A549 (cell line): Measurements from ENCODE around the gene HERC3. TPM values are rescaled to one million over a fixed set of nuclear protein-coding genes. Genes with fewer than 3 reads are reported as not detected.

Source experiments
- ATAC-seq, 2 experiments: fragments of 200-7000 bp in 1 of 2; fragments of >200 bp in 1 of 2; cut with Nextera tagmentation in 1 of 2; cut with Tn5 transposase in 1 of 2; 3 replicates each; pipeline versions ENCODE4 v1.8.0 to v1.9.1; 2018 to 2020; ENCODE audit warnings: mild to moderate bottlenecking in 1 of 2, moderate library complexity in 1 of 2
- CTCF ChIA-PET: fragments of 300-600 bp; sonication (Branson Sonifier 250); formaldehyde crosslinking; extraction: SDS; loops from one replicate; lab custom pipeline; 2021; ENCODE audit warnings: antibody characterized with exemption, inconsistent platforms; lab: Yijun Ruan, JAX
- POLR2A ChIA-PET: fragments of 350-600 bp; formaldehyde crosslinking; extraction: SDS; loops from one replicate; lab custom pipeline; 2021; ENCODE audit warnings: antibody characterized with exemption, inconsistent platforms; lab: Yijun Ruan, JAX
- DNase-seq, 2 experiments: peaks; one replicate each; pipeline versions ENCODE4 v3.0.0 to v3.0.0-alpha.2; 2011 to 2016; ENCODE audit warnings: low read depth in 1 of 2, low spot score in 1 of 2
- FAIRE-seq: peaks from 2 replicates; lab custom pipeline; 2011; peaks lifted over from hg19 to GRCh38; lab: Jason Lieb, UNC
- H3K27ac ChIP-seq, 2 experiments: fragments of >200 bp; sonication (Bioruptor Twin); formaldehyde crosslinking; 3 replicates each; pipeline ENCODE4 v1.5.1; 2016 to 2017
- H3K4me1 ChIP-seq: fragments of >200 bp; sonication (Bioruptor Twin); formaldehyde crosslinking; 3 replicates; pipeline ENCODE4 v1.6.1; 2016
- H3K4me2 ChIP-seq: fragments of >200 bp; sonication (Bioruptor Twin); formaldehyde crosslinking; 3 replicates; pipeline ENCODE4 v1.6.1; 2016
- H3K4me3 ChIP-seq: fragments of >200 bp; sonication (Bioruptor Twin); formaldehyde crosslinking; 3 replicates; pipeline ENCODE4 v1.5.1; 2016
- H3K9me3 ChIP-seq: fragments of >200 bp; sonication (Bioruptor Twin); formaldehyde crosslinking; 3 replicates; pipeline ENCODE4 v1.6.1; 2016
- CBX8 ChIP-seq: fragments of 200-600 bp; sonication (generic); IDR thresholded peaks from 2 replicates; pipeline ENCODE4 v1.6.1; 2016
- CHD2 ChIP-seq: fragments of 150-350 bp; IDR thresholded peaks from 2 replicates; pipeline ENCODE4 v1.6.1; 2014; ENCODE audit warnings: low read length; ENCODE audit not compliant: partially characterized antibody
- CHD4 ChIP-seq: fragments of 200-600 bp; sonication (generic); IDR thresholded peaks from 2 replicates; pipeline ENCODE4 v1.6.1; 2016; ENCODE audit warnings: antibody characterized with exemption, mild to moderate bottlenecking, borderline replicate concordance
- CTCF ChIP-seq: fragments of >200 bp; sonication (Bioruptor Twin); formaldehyde crosslinking; IDR thresholded peaks from 3 replicates; pipeline ENCODE4 v1.5.1; 2016
- EHF ChIP-seq: fragments of 250-450 bp; sonication (Bioruptor Pico); IDR thresholded peaks from 2 replicates; pipeline ENCODE4 v1.5.0; 2020; ENCODE audit warnings: mild to moderate bottlenecking
- FOSL2 ChIP-seq, 2 experiments: fragments of 450-650 bp in 1 of 2; fragments of >200 bp in 1 of 2; sonication (Bioruptor Twin) in 1 of 2; formaldehyde crosslinking; IDR thresholded peaks; 2 replicates each; pipeline versions ENCODE4 v1.5.0 to v1.6.1; 2016 to 2020; ENCODE audit warnings: mild to moderate bottlenecking in 1 of 2, moderate library complexity in 1 of 2
- HDAC2 ChIP-seq: fragments of 200-600 bp; sonication (generic); IDR thresholded peaks from 2 replicates; pipeline ENCODE4 v1.6.1; 2016
- HEYL ChIP-seq: fragments of 250-450 bp; sonication (Bioruptor Pico); IDR thresholded peaks from 2 replicates; pipeline ENCODE4 v1.8.0; 2021; ENCODE audit warnings: mild to moderate bottlenecking, moderate library complexity
- HOXB5 ChIP-seq: fragments of 250-450 bp; sonication (Bioruptor Pico); IDR thresholded peaks from 2 replicates; pipeline ENCODE4 v1.5.0; 2020; ENCODE audit warnings: mild to moderate bottlenecking, moderate library complexity
- JUN ChIP-seq, 2 experiments: fragments of >200 bp; sonication (Bioruptor Twin); formaldehyde crosslinking; IDR thresholded peaks; 2 replicates in 1 of 2; 3 replicates in 1 of 2; pipeline ENCODE4 v1.6.1; 2016 to 2017
- KDM1A ChIP-seq: fragments of 200-600 bp; sonication (generic); IDR thresholded peaks from 2 replicates; pipeline ENCODE4 v1.6.1; 2016; ENCODE audit warnings: low read depth, mild to moderate bottlenecking
- MAX ChIP-seq: IDR thresholded peaks from 2 replicates; pipeline ENCODE4 v1.6.1; 2012
- MAZ ChIP-seq: fragments of 150-350 bp; IDR thresholded peaks from 2 replicates; pipeline ENCODE4 v1.6.1; 2014; ENCODE audit warnings: antibody characterized with exemption, low read depth, low read length, borderline replicate concordance
- MYC ChIP-seq: IDR thresholded peaks from 2 replicates; pipeline ENCODE4 v1.6.1; 2012; ENCODE audit warnings: mild to moderate bottlenecking, inconsistent platforms, low read length, improper control_type of control experiment, borderline replicate concordance
- NPAS2 ChIP-seq: fragments of 250-450 bp; sonication (Bioruptor Pico); IDR thresholded peaks from 2 replicates; pipeline ENCODE4 v1.8.0; 2022; ENCODE audit warnings: mild to moderate bottlenecking, moderate library complexity, borderline replicate concordance
- POLR2AphosphoS2 ChIP-seq: conservative IDR thresholded peaks from 2 replicates; pipeline ENCODE4 v1.6.1; 2012; ENCODE audit warnings: low read length, improper control_type of control experiment, inconsistent platforms
- RARB ChIP-seq: fragments of 250-450 bp; sonication (Bioruptor Pico); IDR thresholded peaks from 2 replicates; pipeline ENCODE4 v1.8.0; 2021; ENCODE audit warnings: mild to moderate bottlenecking, moderate library complexity
- RCOR1 ChIP-seq: fragments of 150-350 bp; IDR thresholded peaks from 2 replicates; pipeline ENCODE4 v1.6.1; 2014; ENCODE audit warnings: antibody characterized with exemption, low read length, low read depth
- ZNF302 ChIP-seq: fragments of 250-450 bp; sonication (Bioruptor Pico); IDR thresholded peaks from 2 replicates; pipeline ENCODE4 v1.9.0; 2021; ENCODE audit warnings: inconsistent platforms, mild to moderate bottlenecking, moderate library complexity
- WGBS: methylation state at CpG from one replicate; pipeline ENCODE4 v1.1.6; 2017; ENCODE audit errors: missing lambda C conversion rate; 5-methylcytosine and 5-hydroxymethylcytosine counted together
- polyA plus RNA-seq, 4 experiments: library from polyadenylated mRNA; depleted of rRNA in 3 of 4; stranded (reverse); fragments of >200 nt; fragmentation: RNase III in 1 of 4; extraction: RNeasy Plus Mini Kit Qiagen cat#74134 plus additional on column Dnase treatment in 1 of 4; gene quantifications; 2 replicates in 3 of 4; 3 replicates in 1 of 4; pipeline ENCODE4 v1.2.3, GENCODE V29; 2011 to 2017
- TF ChIP-seq, protein P1 (sequence below): fragments of 450-650 bp; IDR thresholded peaks from 2 replicates; pipeline ENCODE4 v1.6.1; 2014; ENCODE audit warnings: antibody characterized with exemption
- TF ChIP-seq, protein P2 (sequence below): fragments of >200 bp; sonication (Bioruptor Twin); formaldehyde crosslinking; IDR thresholded peaks from 2 replicates; pipeline ENCODE4 v1.6.1; 2016
- TF ChIP-seq, protein P3 (sequence below): fragments of 250-450 bp; sonication (Bioruptor Pico); IDR thresholded peaks from 2 replicates; pipeline ENCODE4 v1.5.0; 2020; ENCODE audit warnings: low read depth, mild to moderate bottlenecking, moderate library complexity
- TF ChIP-seq, protein P4 (sequence below): fragments of 150-350 bp; IDR thresholded peaks from 2 replicates; pipeline ENCODE4 v1.6.1; 2014; ENCODE audit warnings: low read depth, mild to moderate bottlenecking, low read length

The HERC3 gene
- polyA plus RNA-seq, 2 of the 4 experiments (the other 2 are of a cell fraction) = 4.9 to 6.2 TPM

GRCh38 chr4:88697588-88698329, 105.5 kb downstream of the HERC3 start, which contains the start of gene NAP1L5:
Gene NAP1L5, minus strand, starts transcription at chr4:88697829. Its CDS starts 75 bp downstream, at chr4:88697754.
- no peaks in the 10 kb centered on the region for H3K4me1 ChIP-seq
- ATAC-seq = peak; percentile 91 to 94
- H3K4me2 ChIP-seq = peak within 1 kb of the TSS; percentile 63
- POLR2A ChIA-PET = no interaction called here
- WGBS = 84% methylated on average over 6 of the region's 40 CpGs
- no peak for FAIRE-seq
- TF ChIP-seq, protein P1, sequence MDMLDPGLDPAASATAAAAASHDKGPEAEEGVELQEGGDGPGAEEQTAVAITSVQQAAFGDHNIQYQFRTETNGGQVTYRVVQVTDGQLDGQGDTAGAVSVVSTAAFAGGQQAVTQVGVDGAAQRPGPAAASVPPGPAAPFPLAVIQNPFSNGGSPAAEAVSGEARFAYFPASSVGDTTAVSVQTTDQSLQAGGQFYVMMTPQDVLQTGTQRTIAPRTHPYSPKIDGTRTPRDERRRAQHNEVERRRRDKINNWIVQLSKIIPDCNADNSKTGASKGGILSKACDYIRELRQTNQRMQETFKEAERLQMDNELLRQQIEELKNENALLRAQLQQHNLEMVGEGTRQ = peak; percentile 60
- TF ChIP-seq, protein P2, sequence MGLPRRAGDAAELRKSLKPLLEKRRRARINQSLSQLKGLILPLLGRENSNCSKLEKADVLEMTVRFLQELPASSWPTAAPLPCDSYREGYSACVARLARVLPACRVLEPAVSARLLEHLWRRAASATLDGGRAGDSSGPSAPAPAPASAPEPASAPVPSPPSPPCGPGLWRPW = no peak
- no peaks in the 10 kb centered on the region for H3K9me3 ChIP-seq
- CTCF ChIA-PET = interaction anchor here (1.1 to 1.3 kb wide), 3 partner anchors 9 to 170 kb away, joined by 3 read pairs; no protein-coding TSS in a partner anchor
- peak; percentile 7 to 50 for DNase-seq
- H3K27ac ChIP-seq = peak within 1 kb of the TSS; percentile 52 to 75; a peak in 5 of 6 replicates
- peak within 1 kb of the TSS; percentile 54 for H3K4me3 ChIP-seq

DNA sequence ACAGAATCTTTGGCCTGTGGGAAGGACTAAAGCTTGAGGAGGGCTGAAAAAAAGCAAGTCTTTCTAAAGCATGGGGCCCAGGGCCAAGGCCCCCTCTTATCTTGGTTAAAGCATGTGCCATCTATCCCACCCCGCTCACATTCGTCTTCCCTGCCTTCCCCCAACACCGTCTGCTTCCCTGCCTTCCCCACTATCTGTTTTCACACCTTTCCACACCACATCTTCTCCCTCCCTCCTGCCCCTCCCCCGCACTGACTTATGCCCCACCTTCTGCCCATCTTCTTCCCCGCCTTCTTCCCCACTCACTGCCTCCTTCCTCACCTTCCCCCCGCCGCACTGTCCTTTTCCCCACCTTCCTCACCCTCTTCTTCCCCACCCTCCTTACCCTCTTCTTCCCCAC, 106.2 kb downstream of the HERC3 start:
- Histone ChIP-seq H3K27ac (no peak overlapping the region; a peak in 1 of 6 replicates), H3K4me3 (no peak overlapping the region), H3K9me3 (no peaks in the 10 kb centered on the region), H3K4me2 (no peak overlapping the region), H3K4me1 (no peaks in the 10 kb centered on the region)
- ATAC-seq (no peak), FAIRE-seq (no peak), DNase-seq (no peak)
- ChIA-PET POLR2A (no interaction called here), CTCF (interaction anchor here (0.6 to 1.2 kb wide), 2 partner anchors 88 to 159 kb away, joined by 3 read pairs; no protein-coding TSS in a partner anchor)
- WGBS = 95% methylated on average over 3 of the region's 7 CpGs
- no peak for TF ChIP-seq RARB (CRISPR knock-in tag)

- CTCF ChIA-PET = interaction anchor here (0.8 to 2.0 kb wide), 3 partner anchors 29 to 321 kb away, joined by 3 to 9 read pairs (median 5); no protein-coding TSS in a partner anchor
- H3K4me3 ChIP-seq = no peak overlapping the region
- peaks cover 10% of the 10 kb centered on the region for H3K4me1 ChIP-seq
- FAIRE-seq = no peak
- TF ChIP-seq JUN (IDR thresholded peaks at IDR 0.05) = no peak
- TF ChIP-seq CHD2 = no peak
- TF ChIP-seq, protein P3, sequence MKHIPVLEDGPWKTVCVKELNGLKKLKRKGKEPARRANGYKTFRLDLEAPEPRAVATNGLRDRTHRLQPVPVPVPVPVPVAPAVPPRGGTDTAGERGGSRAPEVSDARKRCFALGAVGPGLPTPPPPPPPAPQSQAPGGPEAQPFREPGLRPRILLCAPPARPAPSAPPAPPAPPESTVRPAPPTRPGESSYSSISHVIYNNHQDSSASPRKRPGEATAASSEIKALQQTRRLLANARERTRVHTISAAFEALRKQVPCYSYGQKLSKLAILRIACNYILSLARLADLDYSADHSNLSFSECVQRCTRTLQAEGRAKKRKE (CRISPR knock-in tag) = no peak
- TF ChIP-seq POLR2AphosphoS2 = no peak
- DNase-seq = no peak
- no peaks in the 10 kb centered on the region for H3K9me3 ChIP-seq
- no peak for ATAC-seq
- POLR2A ChIA-PET = no interaction called here
- 87% methylated on average over 2 of the region's 2 CpGs for WGBS
- H3K27ac ChIP-seq = no peak overlapping the region
- no peak overlapping the region for H3K4me2 ChIP-seq
These were observed 110.5 kb downstream of the HERC3 start for GRCh38 chr4:88702782-88703181.

DNA sequence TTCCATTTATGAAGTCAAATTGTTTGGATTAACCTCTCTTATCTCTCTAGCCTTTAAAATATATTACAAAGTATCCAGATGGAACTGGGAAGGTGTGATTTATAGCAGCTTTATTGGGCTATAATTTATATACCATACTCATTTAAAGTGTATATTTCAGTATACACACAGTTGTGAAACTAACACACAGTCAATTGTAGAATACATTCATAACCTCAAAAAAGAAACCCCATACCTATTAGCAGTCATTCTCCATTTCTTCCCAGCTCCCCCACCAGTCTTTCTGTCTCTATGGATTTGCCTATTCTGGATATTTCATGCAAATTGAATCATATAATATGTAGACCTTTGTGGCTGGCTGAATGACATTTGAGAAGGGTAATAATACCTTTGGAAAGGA, 112.9 kb downstream of the HERC3 start:
- POLR2A ChIA-PET = no interaction called here
- ATAC-seq = no peak
- TF ChIP-seq CTCF (no peak), JUN (IDR thresholded peaks at IDR 0.05) (no peak), HDAC2 (no peak), ZNF302 (CRISPR knock-in tag) (no peak), MYC (no peak), HOXB5 (CRISPR knock-in tag) (no peak), CHD4 (no peak), NPAS2 (CRISPR knock-in tag) (no peak), CBX8 (no peak), RCOR1 (no peak), MAX (no peak), FOSL2 (IDR thresholded peaks at IDR 0.05) (no peak), FOSL2 (CRISPR knock-in tag; IDR thresholded peaks at IDR 0.05) (no peak), MAZ (no peak), EHF (CRISPR knock-in tag) (no peak), KDM1A (no peak), HEYL (no peak)
- TF ChIP-seq, protein P2 = no peak
- TF ChIP-seq, protein P4, sequence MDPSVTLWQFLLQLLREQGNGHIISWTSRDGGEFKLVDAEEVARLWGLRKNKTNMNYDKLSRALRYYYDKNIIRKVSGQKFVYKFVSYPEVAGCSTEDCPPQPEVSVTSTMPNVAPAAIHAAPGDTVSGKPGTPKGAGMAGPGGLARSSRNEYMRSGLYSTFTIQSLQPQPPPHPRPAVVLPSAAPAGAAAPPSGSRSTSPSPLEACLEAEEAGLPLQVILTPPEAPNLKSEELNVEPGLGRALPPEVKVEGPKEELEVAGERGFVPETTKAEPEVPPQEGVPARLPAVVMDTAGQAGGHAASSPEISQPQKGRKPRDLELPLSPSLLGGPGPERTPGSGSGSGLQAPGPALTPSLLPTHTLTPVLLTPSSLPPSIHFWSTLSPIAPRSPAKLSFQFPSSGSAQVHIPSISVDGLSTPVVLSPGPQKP = no peak

More for the DNA sequence above, 112.9 kb downstream of the HERC3 start:
- DNase-seq (no peak), FAIRE-seq (no peak)
- CTCF ChIA-PET = interaction anchor here (0.7 to 3.4 kb wide), 7 partner anchors 30 to 475 kb away, joined by 3 to 29 read pairs (median 4); no protein-coding TSS in a partner anchor
- H3K4me3 ChIP-seq = no peak overlapping the region
- peaks cover 10% of the 10 kb centered on the region for H3K4me1 ChIP-seq
- H3K27ac ChIP-seq = no peak overlapping the region
- H3K9me3 ChIP-seq = no peaks in the 10 kb centered on the region
- H3K4me2 ChIP-seq = no peak overlapping the region
